ENCODE data around the gene SOX5.

SOX5 gene

DNA sequence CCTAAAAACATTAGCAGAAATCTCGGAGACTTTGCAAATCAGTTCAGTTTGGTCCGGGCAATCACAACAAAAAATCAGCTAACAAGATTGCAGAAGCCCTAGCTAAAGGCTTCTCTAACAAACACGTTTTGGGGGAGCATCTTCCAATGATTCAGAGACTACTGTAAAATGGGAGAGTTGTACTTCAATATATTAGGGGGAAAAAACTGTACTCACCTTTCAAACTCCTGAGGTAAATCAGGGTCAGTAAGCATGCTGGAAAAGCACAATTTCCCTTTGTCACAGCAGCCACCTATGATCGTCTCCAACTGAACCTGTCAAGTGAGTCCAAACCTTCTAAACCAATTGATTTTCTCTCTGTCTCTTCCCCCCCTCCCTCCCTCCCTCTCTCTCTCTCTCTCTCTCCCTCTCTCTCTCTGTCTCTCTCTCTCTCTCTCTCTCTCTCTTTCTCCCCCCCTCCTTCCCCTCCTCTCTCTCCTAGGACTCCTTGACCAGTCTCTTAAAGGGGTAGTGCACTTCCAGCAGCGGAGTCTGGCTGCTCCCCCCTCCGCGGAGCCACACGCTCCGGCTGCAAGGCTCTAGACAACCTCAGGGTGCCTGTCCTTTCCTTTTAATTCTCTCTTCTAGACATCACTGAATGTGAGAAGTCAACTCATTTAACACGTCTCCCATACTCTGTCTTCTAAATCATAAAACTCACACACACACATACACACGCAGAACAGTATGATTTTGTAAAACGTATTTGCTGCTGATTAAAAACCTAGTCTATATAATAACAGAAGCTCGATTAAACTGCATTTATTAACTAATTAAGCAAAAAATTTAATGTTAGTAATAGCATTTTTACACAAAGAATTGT lies at the start of gene SOX5:
SOX5 (minus strand) TSS at position 323 of the 862 bp plus-strand sequence; CDS start at position 254, 69 bp downstream.
- intact Hi-C loops (cut with DNase I), result no loop called here
- peak in 28 of 42 donors; percentile 11 to 63 (median 31) for DNase-seq

DNA sequence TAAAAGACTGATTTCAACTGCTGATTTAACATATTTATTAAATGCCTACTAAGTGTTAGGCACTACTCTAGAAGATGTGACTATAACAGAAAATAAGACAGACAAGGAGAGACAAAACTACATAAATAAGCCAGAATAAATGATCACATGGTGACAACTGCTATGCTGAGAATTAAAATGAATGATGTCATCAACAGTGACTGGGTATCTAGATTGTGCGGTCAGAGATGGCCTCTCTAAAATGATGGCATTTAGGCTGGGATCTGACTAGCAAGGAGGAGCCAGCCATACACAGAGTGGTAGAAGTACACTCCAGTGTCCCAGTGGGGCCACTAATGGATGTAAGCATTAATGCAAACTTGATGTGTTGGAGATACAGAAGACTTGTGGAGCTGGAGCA lies 37.6 kb upstream of the SOX5 start:
- no peak for DNase-seq
- intact Hi-C loops (cut with DNase I), result no loop called here

DNA sequence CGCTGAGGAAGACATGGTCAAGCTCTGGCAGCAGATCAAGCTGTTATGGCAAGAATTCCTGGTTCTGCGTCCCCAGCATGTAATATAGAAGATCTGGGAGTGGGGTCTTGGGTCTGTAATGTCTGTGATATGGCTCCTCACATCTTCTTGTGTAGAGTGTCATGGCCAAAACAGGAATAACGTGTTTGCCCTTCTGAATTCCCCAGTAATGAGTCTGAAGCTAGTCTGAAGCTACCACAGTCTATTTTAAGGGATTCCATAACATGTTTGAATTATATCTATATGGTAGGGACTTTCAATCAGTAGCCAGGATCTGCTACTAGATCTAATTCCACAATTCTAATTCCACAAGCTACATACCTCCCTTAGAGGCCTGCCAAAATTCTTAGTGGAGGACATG lies 31.4 kb upstream of the SOX5 start:
- no peak for DNase-seq
- intact Hi-C loops (cut with DNase I), result no loop called here

DNA sequence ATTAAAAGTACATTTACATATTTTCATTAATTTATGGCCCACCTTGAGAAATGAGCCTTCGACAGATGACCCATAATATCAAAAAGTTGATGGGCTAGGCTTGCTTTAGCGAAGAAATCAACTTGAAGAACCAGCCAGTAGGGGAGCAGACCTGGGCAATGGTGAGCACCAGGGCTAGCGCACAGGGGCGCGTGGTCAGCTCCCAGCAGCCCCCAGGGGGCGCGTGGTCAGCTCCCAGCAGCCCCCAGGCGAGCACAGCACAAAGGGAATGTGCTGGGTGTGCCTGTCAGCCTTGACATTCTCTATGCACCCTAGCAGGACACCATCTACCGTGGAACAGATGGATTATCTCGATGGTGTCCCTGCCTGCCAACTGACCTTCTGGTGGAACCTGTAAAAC lies 15.3 kb upstream of the SOX5 start:
- intact Hi-C loops (cut with DNase I), result no loop called here
- no peak for DNase-seq

DNA sequence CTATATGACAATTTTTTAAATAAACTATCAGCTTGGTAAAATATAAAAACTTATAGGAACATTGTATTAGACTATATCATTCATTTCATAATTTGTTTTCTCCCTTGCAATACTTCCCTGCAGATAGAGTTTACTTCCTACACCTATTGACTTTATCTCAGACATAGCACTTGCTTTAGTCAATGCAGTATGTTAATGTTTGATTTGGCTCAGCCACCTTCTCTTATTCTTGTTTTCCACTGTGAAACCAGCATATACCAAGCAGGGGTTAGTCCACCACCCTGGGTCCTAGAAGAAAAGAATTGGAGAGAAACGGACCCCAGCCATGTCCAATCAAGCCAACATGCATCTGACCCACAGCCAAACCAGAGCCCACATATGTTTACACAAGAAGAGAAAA lies 10.4 kb upstream of the SOX5 start:
- DNase-seq, result no peak
- intact Hi-C loops (cut with DNase I), result no loop called here

DNA sequence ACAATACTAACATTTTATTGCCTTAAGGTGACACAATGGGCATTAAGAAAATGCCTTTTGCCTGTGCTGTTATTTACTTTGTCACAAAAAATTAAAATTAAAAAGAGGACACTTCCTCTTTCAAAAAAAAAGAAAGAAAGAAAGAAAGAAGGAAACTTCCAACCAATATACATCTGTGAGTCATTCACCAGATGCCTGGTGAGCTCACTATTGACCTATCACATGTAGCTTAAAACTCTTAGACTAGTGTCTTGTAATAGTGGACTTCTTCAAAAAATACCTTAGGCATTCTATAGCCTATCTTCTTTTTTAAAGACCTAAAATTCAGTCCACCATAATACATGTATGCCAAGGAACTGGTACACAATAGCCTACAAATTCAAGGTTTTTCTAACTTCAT lies 4.9 kb upstream of the SOX5 start:
- intact Hi-C loops (cut with DNase I), result no loop called here
- no peak for DNase-seq

DNA sequence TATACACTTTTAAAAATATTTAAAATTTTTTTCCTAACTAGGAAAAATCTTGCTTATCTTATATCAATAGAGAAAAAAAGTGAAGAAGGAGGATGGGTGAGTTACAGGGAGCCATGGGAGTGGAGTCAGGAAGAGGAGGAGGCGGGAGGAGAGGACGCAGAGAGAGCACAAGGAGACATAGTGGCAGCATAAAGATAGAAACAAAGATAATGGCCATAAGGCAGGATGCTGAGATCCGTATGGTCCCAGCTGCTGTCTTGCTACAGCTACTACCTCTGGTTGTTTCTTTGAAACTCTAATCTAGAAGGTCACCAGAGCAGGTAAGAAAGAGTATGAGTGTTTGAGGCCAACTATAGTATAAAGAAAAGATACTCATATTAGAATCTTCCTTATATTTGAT lies 2.6 kb upstream of the SOX5 start:
- intact Hi-C loops (cut with DNase I), result no loop called here
- no peak for DNase-seq

DNA sequence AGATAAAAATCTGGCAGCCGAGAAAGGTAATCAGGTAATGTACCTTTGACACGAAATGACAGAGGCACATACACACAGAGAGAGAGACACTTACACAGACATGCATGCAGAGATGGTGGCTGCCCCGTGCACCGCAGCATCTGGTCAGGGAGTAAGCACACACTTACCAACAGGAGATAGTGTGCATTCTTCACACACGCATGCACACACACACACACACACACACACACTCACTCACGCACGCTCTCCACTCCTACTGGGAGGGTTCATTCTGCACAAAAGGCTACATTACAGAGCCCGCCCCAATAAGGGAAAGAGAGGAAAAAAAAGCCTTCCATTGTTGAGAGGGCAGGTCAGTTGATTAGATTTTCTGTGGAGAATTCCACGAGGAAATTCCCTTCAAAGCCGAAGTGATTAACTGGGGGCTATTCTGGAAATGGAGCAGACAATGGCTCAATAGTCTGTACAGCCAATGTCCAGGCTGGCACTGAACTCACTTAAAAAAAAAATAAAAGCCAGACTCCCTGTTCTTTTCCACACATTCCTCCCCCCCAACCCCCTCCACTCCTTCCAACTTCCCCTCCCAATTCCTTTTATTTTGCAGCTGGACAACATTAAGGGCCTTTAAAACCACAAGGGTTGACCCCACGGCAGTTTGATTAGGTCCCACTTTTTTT lies 1.4 kb upstream of the SOX5 start:
- intact Hi-C loops (cut with DNase I), result no loop called here
- peak in 10 of 42 donors; percentile 2 to 30 (median 10) for DNase-seq

DNA sequence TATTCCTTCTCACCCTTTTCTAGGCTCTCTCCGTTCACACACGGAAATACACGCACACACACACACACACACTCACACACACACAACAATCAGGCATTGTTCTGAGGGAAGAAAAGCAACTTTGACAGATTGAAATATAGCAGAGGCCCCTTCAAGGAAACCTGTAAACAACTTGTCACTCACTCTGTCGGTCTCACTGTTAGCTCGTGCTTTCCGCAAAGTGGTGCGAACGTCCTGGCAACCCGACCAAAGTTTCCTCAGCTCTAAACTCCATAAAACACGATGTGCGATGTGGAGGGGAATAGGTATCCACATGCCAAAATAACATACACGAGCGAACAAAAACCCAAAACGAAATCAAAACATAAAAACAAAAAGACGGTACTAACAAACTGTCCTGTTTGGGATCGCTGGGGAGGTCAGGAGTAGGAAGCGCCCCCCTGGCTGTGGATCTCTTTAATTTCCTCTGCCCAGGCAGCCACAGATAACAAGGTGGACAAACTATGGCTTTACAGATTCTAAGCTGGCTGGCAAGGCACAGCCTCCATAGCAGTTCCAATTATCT lies 822 bp upstream of the SOX5 start:
- DNase-seq, result peak in 12 of 42 donors; percentile 6 to 42 (median 16)
- intact Hi-C loops (cut with DNase I), result no loop called here

DNA sequence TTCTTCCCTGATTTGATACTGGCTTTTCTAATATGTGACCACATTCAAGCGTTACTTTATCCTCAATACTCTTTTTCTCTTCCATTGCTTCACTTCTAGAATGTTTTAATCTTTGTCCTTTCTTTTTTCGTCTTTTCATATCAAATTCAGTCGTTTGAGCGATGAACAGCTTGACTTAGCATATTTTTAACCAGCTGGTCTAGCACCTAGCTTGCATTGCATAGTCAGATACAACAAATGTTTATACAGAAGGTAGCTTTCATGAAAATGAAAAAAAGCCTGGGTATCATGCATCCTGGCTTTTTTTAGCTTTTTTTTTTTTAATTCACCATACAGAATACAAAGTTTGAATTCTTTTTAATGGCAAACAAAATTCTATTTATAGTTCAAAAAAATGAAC lies 1.2 kb downstream of the SOX5 start:
- intact Hi-C loops (cut with DNase I), result no loop called here
- DNase-seq, result no peak

DNA sequence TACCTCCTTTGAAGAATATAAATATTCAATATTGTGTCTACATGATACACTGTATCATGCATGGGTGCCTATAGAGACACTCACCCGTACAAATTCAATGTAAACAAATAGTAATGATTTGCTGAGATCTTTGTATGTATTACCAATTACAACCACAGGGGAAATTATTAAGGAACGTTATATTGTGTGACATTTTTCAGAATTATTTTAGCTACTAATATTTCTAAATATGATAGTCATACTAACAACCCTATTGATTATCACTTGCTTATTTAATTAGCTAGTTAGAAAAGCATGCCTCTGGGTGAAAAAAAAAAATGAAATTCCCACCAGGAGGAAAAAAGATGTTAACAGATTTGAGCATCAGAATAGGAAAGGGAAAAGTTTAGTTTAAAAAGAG lies 2.1 kb downstream of the SOX5 start:
- intact Hi-C loops (cut with DNase I), result no loop called here
- no peak for DNase-seq

DNA sequence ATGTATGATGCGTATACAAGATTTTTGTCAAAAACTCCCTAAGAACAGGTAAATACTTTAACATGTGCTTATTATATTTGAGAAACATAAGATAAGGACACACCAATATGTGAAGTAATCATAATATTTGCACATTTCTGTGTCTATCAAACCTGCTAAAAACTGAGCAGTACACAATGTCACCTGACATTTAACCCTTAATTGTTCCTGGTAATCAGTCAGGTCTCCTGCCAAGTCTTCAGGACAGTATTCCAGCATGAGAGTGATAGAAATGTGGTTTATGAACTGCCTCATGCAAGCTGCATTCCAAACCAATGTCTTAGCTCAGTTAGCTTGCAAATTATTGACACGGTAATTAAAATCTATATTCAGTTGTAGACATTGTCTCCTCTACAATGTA lies 4.2 kb downstream of the SOX5 start:
- intact Hi-C loops (cut with DNase I), result no loop called here
- DNase-seq, result no peak

DNA sequence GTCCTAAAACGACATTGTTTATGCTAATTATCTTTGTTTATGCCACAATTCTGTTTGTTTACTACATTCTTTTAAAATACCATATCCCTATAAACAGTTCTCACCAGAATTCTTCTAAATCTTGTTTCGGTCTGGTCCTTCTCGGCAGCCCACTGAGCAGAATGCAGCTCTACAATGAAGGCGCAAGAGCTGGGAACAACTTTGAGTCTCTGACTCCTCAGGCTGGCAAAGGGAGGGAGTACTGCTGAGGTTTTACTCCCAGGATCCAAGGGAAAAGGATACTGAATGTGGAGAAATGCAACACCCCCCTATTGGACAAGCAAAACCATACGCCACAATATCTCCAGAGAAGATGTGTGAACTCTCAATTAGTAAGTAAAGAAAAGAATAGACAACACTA lies 5.4 kb downstream of the SOX5 start:
- DNase-seq, result peak in 8 of 42 donors; percentile 5 to 56 (median 16)
- intact Hi-C loops (cut with DNase I), result no loop called here

DNA sequence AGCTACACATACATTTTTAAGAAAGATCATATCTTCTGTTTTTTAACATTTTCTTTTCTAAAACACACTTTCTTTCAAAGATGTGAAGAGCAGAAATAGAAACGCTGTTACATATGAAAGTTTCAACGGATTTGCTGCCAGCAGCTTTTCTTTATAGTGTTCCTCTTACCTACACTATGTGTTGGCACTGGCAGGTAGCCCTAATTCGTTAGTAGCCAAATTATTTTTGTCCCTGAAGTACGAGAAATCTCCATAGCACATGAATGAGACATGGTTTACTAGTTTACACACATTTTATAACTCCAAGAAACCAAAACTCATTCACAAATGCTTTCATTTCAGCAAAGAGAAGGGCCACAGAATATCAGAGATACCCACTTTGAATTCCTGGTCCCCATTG lies 6.6 kb downstream of the SOX5 start:
- intact Hi-C loops (cut with DNase I), result no loop called here
- no peak for DNase-seq

DNA sequence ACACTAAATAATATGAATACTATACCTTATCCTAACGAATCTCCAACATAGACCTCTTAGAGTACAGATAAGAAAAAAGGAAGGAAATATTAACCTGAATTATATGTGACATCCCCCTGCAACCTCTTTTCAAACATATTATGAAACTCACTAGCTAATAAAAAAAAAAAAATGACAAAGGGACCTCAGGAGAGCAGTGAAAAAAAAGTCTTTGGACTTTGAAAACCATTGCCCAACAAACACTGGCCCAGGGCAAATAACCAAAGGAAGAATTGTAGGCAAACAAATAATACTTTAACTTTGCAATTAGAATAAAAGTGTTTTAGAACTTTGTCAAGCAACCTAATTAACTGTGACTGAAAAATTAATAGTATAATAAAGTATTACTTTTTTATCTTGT lies 7.7 kb downstream of the SOX5 start:
- DNase-seq, result no peak
- intact Hi-C loops (cut with DNase I), result no loop called here

DNA sequence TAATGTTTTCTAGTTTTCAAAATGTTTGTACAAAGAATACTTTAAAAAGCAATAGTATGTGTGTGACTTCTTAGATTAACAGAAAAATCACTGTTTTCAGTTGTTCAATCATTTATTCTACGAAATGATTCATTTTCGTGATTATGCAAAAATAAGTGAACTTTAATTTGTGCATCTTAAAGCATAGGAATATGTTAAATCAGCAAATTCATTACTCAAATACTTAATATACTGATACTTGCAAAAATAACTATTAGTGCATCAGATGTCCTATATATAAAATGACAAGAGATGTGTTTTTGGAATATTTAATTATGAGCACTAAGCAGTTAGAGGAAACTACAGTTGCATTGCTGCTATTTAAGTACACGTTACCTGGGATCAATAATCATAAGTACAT lies 11.0 kb downstream of the SOX5 start:
- intact Hi-C loops (cut with DNase I), result no loop called here
- no peak for DNase-seq

DNA sequence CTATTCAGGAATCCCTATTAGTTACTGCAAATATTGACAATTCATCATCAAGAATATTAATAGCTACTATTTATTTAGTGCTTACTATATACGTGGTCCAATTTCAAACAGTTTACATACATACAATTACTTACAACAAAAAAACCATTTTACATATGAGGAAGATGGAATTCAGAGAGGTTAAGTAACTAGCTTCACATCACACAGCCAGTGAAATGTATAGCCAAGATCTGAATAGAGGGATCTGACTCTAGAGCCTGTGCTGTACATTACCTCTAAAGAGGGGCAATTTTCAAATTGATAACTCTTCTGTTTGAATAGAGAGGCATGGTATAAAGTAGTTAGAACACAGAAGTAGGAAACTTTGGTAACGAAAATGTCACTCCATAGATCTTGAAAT lies 18.3 kb downstream of the SOX5 start:
- intact Hi-C loops (cut with DNase I), result no loop called here
- no peak for DNase-seq

DNA sequence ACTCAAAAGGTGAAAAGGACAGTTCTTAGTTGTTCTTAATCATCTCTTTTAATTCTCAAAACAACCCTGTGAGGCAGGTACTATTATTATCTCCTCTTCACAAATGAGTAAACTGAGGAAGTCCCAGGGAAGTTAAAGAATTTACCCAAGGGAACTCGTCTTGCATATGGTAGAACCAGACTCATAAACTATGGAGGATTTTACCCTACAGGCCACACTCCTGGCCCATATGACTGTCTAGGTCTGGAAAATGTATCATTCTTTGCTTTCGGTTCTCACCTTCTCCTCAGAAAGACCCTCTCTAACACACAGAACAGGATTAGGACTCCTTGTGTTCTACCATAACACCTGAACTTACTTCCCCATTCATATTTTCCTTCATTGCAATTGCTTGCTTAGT lies 18.9 kb downstream of the SOX5 start:
- intact Hi-C loops (cut with DNase I), result no loop called here
- DNase-seq, result no peak

DNA sequence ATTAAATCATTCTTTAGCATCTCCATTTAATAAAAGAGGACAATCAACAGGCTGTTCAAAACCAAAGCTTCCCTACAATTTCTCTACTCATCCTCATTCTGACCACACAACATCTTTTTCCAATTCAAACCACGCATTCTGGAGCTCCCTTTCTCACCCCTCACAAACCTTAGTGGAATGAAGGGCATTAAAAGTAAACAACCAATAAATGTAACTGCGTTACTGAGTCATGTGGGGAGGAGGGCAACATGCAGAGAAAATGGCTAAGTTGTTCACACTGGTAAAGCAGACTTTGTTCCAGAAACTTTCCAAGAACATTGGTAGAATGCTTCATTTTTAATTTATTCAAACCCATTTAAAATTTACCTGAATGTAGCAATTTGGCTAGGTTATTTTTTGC lies 19.6 kb downstream of the SOX5 start:
- no peak for DNase-seq
- intact Hi-C loops (cut with DNase I), result no loop called here

DNA sequence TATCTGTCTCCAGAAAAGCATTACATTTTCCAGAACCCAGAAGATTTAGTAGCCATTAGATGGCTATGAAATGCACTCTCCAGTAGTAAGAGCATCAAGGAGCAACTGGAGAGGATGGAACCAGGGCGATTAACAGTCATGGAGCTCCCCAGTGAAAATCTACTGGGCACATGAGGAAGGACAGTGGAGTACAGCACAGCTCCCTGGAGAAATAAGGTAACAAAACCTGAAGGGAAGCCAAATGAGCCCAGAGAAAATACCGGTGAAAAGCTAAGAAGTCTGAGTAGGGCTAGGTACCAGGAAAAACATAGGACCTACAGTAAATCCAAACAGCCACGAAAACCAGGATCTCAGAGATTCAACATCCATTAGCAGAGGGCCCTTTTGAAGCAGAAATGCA lies 21.6 kb downstream of the SOX5 start:
- DNase-seq, result no peak
- intact Hi-C loops (cut with DNase I), result no loop called here

Measured in head of caudate nucleus (tissue), 42 donors.